IPS DF 6.9 (cell line): Measurements from ENCODE around the gene KCTD3.

Experiments used
- DNase-seq: peaks from one replicate; pipeline ENCODE4 v3.0.0-alpha.2; 2013; ENCODE audit warnings: low read depth, low spot score
- H3K27ac ChIP-seq: one replicate; pipeline ENCODE4 v1.5.1; 2013; ENCODE audit warnings: low read length, control low read depth
- H3K27me3 ChIP-seq: 2 replicates; pipeline ENCODE4 v1.6.1; 2013; ENCODE audit warnings: mild to moderate bottlenecking, low read length; ENCODE audit not compliant: control insufficient read depth, insufficient read depth
- H3K36me3 ChIP-seq: 2 replicates; pipeline ENCODE4 v1.6.1; 2013; ENCODE audit warnings: low read length; ENCODE audit not compliant: control insufficient read depth, insufficient read depth
- H3K4me1 ChIP-seq: 2 replicates; pipeline ENCODE4 v1.6.1; 2013; ENCODE audit warnings: low read length; ENCODE audit not compliant: control insufficient read depth, insufficient read depth
- H3K4me3 ChIP-seq: 2 replicates; pipeline ENCODE4 v1.5.1; 2013; ENCODE audit warnings: mild to moderate bottlenecking, low read length
- H3K9me3 ChIP-seq: 2 replicates; pipeline ENCODE4 v1.6.1; 2013; ENCODE audit warnings: low read length, inconsistent platforms; ENCODE audit not compliant: control insufficient read depth, insufficient read depth
- WGBS: extraction: QIAGEN DNeasy Blood & Tissue Kit; methylation state at CpG from one replicate; pipeline ENCODE4 v1.1.7; 2013; ENCODE audit warnings: mixed read lengths, missing lambda C conversion rate; ENCODE audit not compliant: insufficient read length, insufficient coverage; 5-methylcytosine and 5-hydroxymethylcytosine counted together

KCTD3 gene

DNA sequence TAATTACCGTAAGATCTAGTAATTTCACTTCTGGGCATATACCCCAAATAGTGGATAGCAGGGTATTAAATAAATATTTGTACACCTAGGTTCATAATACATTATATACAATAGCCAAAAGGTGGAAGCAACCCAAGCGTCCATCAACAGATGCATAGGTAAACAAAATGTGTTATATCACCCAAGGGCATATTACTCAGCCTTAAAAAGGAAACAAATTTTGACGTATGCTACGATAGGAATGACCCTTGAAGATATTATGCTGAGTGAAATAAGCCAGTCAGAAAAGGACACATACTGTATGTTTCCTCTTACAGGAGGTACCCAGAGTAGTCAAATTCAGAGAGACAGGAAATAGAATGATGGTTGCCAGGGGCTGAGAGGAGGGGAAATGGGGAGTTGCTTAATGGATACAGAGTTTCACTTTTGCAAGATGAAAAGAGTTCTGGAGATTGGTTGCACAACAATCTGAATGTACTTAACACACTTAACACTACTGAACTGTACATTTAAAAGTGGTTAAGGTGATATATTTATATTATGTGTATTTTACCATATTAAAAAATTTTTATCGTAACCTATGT lies 36.6 kb upstream of the KCTD3 start:
- WGBS, result no CpG with 5 or more reads among the region's 5 CpGs
- H3K9me3 ChIP-seq, result no peaks in the 10 kb centered on the region
- H3K36me3 ChIP-seq, result no peaks in the 10 kb centered on the region
- no peaks in the 10 kb centered on the region for H3K4me1 ChIP-seq
- no peak overlapping the region for H3K4me3 ChIP-seq
- no peaks in the 10 kb centered on the region for H3K27me3 ChIP-seq
- H3K27ac ChIP-seq, result no peak overlapping the region
- DNase-seq, result no peak

DNA sequence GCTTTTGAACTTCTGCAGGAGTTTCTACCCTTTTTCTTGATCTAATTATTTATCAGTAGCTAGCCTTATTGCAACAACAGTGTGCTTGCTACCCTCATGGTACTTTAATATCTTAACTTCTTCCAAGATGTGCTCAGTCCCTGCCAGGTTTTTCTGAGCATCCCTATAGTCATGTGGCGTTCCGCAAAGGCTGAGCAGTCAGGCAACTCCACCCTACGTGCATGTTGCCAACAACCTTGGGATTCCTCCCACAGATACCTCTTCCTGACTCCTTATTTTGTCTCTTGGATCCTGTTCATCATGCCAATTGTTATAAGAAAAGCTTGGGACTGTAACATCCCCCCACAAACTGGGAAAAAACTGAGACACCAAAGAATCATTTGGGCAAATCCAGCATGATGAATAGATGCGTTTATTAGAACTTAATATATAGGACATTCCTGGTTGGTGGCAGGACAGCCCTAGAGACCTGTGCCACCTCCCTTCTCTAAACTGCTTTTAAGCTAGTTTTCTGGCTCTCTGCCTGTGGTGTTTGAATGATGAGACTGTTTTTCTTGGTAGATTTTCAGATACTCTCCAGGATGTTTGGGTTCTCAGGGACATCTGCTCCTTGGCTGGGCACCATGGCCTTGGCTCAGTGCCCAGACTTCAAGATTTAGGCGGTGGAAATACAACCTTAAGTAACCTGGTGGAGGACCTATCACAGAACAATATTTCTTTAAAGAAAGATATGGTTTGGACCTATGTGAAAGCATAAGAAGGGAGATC lies 27.1 kb upstream of the KCTD3 start:
- Histone ChIP-seq H3K9me3 (no peaks in the 10 kb centered on the region), H3K4me1 (no peaks in the 10 kb centered on the region), H3K4me3 (no peak overlapping the region), H3K27ac (no peak overlapping the region), H3K36me3 (no peaks in the 10 kb centered on the region), H3K27me3 (no peaks in the 10 kb centered on the region)
- DNase-seq, result no peak
- no CpG with 5 or more reads among the region's 5 CpGs for WGBS

GRCh38 chr1:215542301-215542700 lies 24.8 kb upstream of the KCTD3 start:
- Histone ChIP-seq H3K27me3 (no peaks in the 10 kb centered on the region), H3K4me1 (no peaks in the 10 kb centered on the region), H3K36me3 (no peaks in the 10 kb centered on the region), H3K9me3 (no peaks in the 10 kb centered on the region), H3K4me3 (no peak overlapping the region), H3K27ac (no peak overlapping the region)
- DNase-seq, result no peak
- no CpG with 5 or more reads among the region's 1 CpG for WGBS

DNA sequence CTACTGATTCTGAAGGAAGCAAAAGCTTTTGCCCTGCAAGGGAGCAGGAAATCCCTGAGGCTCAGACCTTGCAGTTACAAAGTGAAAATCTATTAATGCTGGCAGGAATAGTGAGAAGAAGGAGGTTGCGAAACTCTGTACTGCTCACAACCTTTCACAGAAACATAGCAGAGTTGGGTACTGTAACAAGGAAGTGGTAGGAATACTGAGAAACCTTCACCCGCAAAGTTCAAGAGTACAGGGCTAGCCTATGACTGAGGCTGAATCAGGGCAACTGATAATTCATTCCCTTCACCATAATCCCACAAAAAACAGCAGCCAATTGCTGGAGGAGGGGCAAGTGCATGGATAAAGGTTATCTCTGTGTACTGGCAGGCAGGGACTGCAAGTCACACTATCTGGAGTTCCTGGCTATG lies 23.9 kb upstream of the KCTD3 start:
- no CpG with 5 or more reads among the region's 2 CpGs for WGBS
- Histone ChIP-seq H3K27me3 (no peaks in the 10 kb centered on the region), H3K9me3 (no peaks in the 10 kb centered on the region), H3K36me3 (no peaks in the 10 kb centered on the region), H3K4me3 (no peak overlapping the region), H3K27ac (no peak overlapping the region), H3K4me1 (no peaks in the 10 kb centered on the region)
- no peak for DNase-seq

GRCh38 chr1:215543806-215544205 lies 23.3 kb upstream of the KCTD3 start:
- no peaks in the 10 kb centered on the region for H3K36me3 ChIP-seq
- H3K4me1 ChIP-seq, result no peaks in the 10 kb centered on the region
- H3K27me3 ChIP-seq, result no peaks in the 10 kb centered on the region
- H3K9me3 ChIP-seq, result no peaks in the 10 kb centered on the region
- H3K27ac ChIP-seq, result no peak overlapping the region
- WGBS, result no CpG with 5 or more reads among the region's 2 CpGs
- H3K4me3 ChIP-seq, result no peak overlapping the region
- no peak for DNase-seq

GRCh38 chr1:215544566-215544965 lies 22.5 kb upstream of the KCTD3 start:
- Histone ChIP-seq H3K4me3 (no peak overlapping the region), H3K4me1 (no peaks in the 10 kb centered on the region), H3K9me3 (no peaks in the 10 kb centered on the region), H3K36me3 (no peaks in the 10 kb centered on the region), H3K27ac (no peak overlapping the region), H3K27me3 (no peaks in the 10 kb centered on the region)
- no peak for DNase-seq
- no CpG with 5 or more reads among the region's 5 CpGs for WGBS

GRCh38 chr1:215545096-215545495 lies 22.0 kb upstream of the KCTD3 start:
- no peak for DNase-seq
- Histone ChIP-seq H3K9me3 (no peaks in the 10 kb centered on the region), H3K4me1 (no peaks in the 10 kb centered on the region), H3K27ac (no peak overlapping the region), H3K36me3 (no peaks in the 10 kb centered on the region), H3K4me3 (no peak overlapping the region), H3K27me3 (no peaks in the 10 kb centered on the region)

DNA sequence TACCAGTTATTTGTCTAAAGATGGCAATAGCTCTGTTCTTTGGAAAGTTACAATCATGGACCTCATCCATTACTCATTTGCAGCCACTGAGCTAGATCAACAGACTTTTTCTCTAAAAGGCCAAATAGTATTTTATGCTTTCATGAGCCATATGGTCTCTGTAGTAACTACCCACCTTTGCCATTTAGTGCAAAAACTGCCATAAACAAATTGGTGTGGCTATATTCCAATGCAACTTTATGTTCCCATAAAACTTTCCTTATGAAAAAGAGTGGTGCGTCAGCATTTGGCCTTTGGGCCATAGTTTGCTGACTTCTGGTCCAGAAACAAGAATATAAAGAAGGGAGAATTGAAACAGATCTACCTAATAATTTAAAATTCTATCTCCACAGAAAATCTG lies 20.1 kb upstream of the KCTD3 start:
- H3K4me3 ChIP-seq, result no peak overlapping the region
- H3K4me1 ChIP-seq, result no peaks in the 10 kb centered on the region
- no CpG with 5 or more reads among the region's 1 CpG for whole genome bisulfite sequencing
- H3K9me3 ChIP-seq, result no peaks in the 10 kb centered on the region
- no peaks in the 10 kb centered on the region for H3K36me3 ChIP-seq
- no peaks in the 10 kb centered on the region for H3K27me3 ChIP-seq
- no peak overlapping the region for H3K27ac ChIP-seq
- no peak for DNase-seq

DNA sequence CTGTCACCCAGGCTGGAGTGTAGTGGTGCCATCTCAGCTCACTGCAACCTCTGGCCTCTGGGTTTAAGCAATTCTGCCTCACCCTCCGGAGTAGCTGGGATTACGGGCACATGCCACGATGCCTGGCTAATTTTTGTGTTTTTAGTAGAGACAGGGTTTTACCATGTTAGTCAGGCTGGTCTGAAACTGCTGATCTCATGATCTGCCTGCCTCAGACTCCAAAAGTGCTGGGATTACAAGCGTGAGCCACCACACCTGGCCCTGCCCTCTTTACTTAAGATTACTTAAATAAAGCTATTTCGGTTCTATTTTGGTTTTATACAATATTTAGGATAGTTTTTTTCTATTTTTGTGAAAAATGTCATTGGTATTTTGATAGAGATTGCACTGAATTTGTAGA lies 15.3 kb upstream of the KCTD3 start:
- no CpG with 5 or more reads among the region's 5 CpGs for WGBS
- no peaks in the 10 kb centered on the region for H3K27me3 ChIP-seq
- H3K27ac ChIP-seq, result no peak overlapping the region
- H3K9me3 ChIP-seq, result no peaks in the 10 kb centered on the region
- H3K4me3 ChIP-seq, result no peak overlapping the region
- no peaks in the 10 kb centered on the region for H3K36me3 ChIP-seq
- no peak for DNase-seq
- no peaks in the 10 kb centered on the region for H3K4me1 ChIP-seq

DNA sequence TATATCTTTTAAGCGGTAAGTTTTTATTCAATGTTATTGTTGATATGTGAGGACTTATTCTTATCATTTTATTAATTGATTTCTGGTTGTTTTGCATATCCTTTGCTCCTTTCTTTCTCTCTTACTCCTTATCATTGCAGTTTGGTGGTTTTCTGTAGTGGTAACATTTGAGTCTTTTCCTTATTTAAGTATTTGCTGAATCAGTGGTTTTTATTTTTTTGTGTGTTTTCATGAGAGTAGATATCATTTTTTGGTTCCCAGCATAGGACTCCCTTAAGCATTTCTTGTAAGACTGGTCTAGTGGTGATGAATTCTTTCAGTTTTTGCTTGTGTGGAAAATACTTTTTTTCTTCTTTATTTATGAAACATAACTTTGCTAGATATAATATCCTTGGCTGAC lies 12.2 kb upstream of the KCTD3 start:
- Histone ChIP-seq H3K27me3 (no peaks in the 10 kb centered on the region), H3K9me3 (no peaks in the 10 kb centered on the region), H3K27ac (no peak overlapping the region), H3K4me1 (no peaks in the 10 kb centered on the region), H3K4me3 (no peak overlapping the region), H3K36me3 (no peaks in the 10 kb centered on the region)
- no peak for DNase-seq
- no CpG with 5 or more reads among the region's 1 CpG for WGBS

DNA sequence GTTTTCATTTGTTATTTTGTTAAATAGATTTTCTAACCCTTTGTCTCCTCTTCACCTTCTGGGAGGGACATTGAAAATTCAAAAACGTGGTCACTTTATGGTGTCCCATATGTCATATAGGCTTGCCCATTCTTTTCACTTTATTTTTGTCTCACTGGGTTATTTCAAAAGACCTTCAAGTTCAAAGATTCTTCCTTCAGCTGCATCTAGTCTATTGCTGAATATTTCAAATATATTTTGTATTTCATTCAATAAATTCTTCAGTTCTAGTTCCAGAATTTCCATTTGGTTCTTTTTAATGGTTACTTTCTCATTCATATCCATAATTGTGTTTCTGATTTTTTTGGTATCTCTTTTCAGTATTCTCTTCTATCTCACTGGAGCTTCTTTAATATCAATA lies 11.6 kb upstream of the KCTD3 start:
- Histone ChIP-seq H3K9me3 (no peaks in the 10 kb centered on the region), H3K4me1 (no peaks in the 10 kb centered on the region), H3K27ac (no peak overlapping the region), H3K27me3 (no peaks in the 10 kb centered on the region), H3K36me3 (no peaks in the 10 kb centered on the region), H3K4me3 (no peak overlapping the region)
- no peak for DNase-seq
- WGBS, result no CpG with 5 or more reads among the region's 1 CpG
